HepG2 (cell line): ENCODE measurements around the gene ABCC1. TPM values are rescaled to one million over a fixed set of nuclear protein-coding genes. Genes with fewer than 3 reads are reported as not detected.
A peak's percentile ranks its signal among the peaks of the same experiment; 100 is the strongest.

Experiments used
- ASH2L ChIP-seq: fragments of 300-600, 200-600 bp; sonication (generic); IDR thresholded peaks from 2 replicates; pipeline ENCODE4 v1.7.0; 2017; ENCODE audit warnings: low read depth, mild to moderate bottlenecking, moderate library complexity, mixed read lengths, low read length; ENCODE audit not compliant: insufficient read length
- FOXJ3 ChIP-seq: sonication (generic); formaldehyde crosslinking; IDR thresholded peaks from 2 replicates; pipeline ENCODE4 v1.4.0; 2020; ENCODE audit warnings: missing genetic modification reagents, mild to moderate bottlenecking, borderline replicate concordance
- FOXO1 ChIP-seq: sonication (generic); formaldehyde crosslinking; IDR thresholded peaks from 2 replicates; pipeline ENCODE4 v1.4.0; 2020; ENCODE audit warnings: missing genetic modification reagents
- FOXP1 ChIP-seq, 2 experiments: fragments of 450-650 bp in 1 of 2; IDR thresholded peaks; 2 replicates each; pipeline ENCODE4 v1.6.1; 2017 to 2018; ENCODE audit warnings: antibody characterized with exemption in 1 of 2
- HDAC1 ChIP-seq: sonication (generic); formaldehyde crosslinking; IDR thresholded peaks from 2 replicates; pipeline ENCODE4 v1.5.1; 2020; ENCODE audit warnings: mild to moderate bottlenecking, missing genetic modification reagents
- HNF4G ChIP-seq, 2 experiments: sonication (generic) in 1 of 2; formaldehyde crosslinking in 1 of 2; IDR thresholded peaks; 2 replicates each; pipeline versions ENCODE4 v1.4.0 to v1.6.1; 2011 to 2020; ENCODE audit warnings: borderline replicate concordance in 2 of 2, low read depth in 2 of 2, mild to moderate bottlenecking in 2 of 2, low read length in 1 of 2, missing genetic modification reagents in 1 of 2, moderate library complexity in 1 of 2
- IRF2 ChIP-seq: IDR thresholded peaks from 2 replicates; pipeline ENCODE4 v1.6.1; 2018; ENCODE audit warnings: missing genetic modification reagents, missing compliant biosample characterization
- KDM2A ChIP-seq: sonication (generic); formaldehyde crosslinking; IDR thresholded peaks from 2 replicates; pipeline ENCODE4 v1.4.0; 2020; ENCODE audit warnings: low read depth, missing genetic modification reagents, borderline replicate concordance
- NFE2L2 ChIP-seq: fragments of 150-350 bp; IDR thresholded peaks from 2 replicates; pipeline ENCODE4 v1.6.1; 2014; ENCODE audit warnings: low read length
- THAP11 ChIP-seq: IDR thresholded peaks from 2 replicates; pipeline ENCODE4 v1.6.1; 2016; ENCODE audit warnings: missing biosample characterization, missing genetic modification reagents
- YEATS2 ChIP-seq: sonication (generic); formaldehyde crosslinking; IDR thresholded peaks from 2 replicates; pipeline ENCODE4 v1.4.0; 2020; ENCODE audit warnings: missing genetic modification reagents, borderline replicate concordance
- ZMYM3 ChIP-seq: sonication (generic); formaldehyde crosslinking; IDR thresholded peaks from 2 replicates; pipeline ENCODE4 v1.5.1; 2020; ENCODE audit warnings: mild to moderate bottlenecking, missing genetic modification reagents
- ZNF12 ChIP-seq: sonication (generic); formaldehyde crosslinking; IDR thresholded peaks from 2 replicates; pipeline ENCODE4 v1.5.0; 2020; ENCODE audit warnings: missing genetic modification reagents
- polyA plus RNA-seq, 8 experiments: library from polyadenylated mRNA; depleted of rRNA in 3 of 8; stranded (reverse) in 7 of 8; unstranded in 1 of 8; fragments of >200 nt; fragmentation: Illumina TruSeq in 4 of 8; extraction: Trizol in 4 of 8; gene quantifications; 2 replicates each; pipeline versions ENCODE4 v1.2.1 to v1.2.3, GENCODE V29; 2011 to 2016; ENCODE audit warnings: low read depth in 4 of 8, missing spikeins in 1 of 8, mixed read lengths in 1 of 8; ENCODE audit not compliant: insufficient read depth in 1 of 8
- total RNA-seq, 5 experiments: library from RNA; depleted of rRNA; stranded (reverse); fragments of >200 nt; fragmentation: Illumina TruSeq; extraction: Trizol; gene quantifications; 2 replicates each; pipeline ENCODE4 v1.2.3, GENCODE V29; 2016; ENCODE audit warnings: low read depth in 1 of 5
- TF ChIP-seq, protein P1 (sequence below): sonication (generic); formaldehyde crosslinking; IDR thresholded peaks from 2 replicates; pipeline ENCODE4 v1.4.0; 2020; ENCODE audit warnings: missing genetic modification reagents
- TF ChIP-seq, protein P2 (sequence below), 2 experiments: sonication (generic) in 1 of 2; formaldehyde crosslinking in 1 of 2; IDR thresholded peaks; 2 replicates each; pipeline versions ENCODE4 v1.4.0 to v1.6.1; 2016 to 2020; ENCODE audit warnings: borderline replicate concordance in 1 of 2, low read depth in 1 of 2, mild to moderate bottlenecking in 1 of 2, missing genetic modification reagents in 1 of 2
- TF ChIP-seq, protein P3 (sequence below): IDR thresholded peaks from 2 replicates; pipeline ENCODE4 v1.6.1; 2018; ENCODE audit warnings: missing genetic modification reagents
- TF ChIP-seq, protein P4 (sequence below): sonication (generic); formaldehyde crosslinking; IDR thresholded peaks from 2 replicates; pipeline ENCODE4 v1.8.0; 2022; ENCODE audit warnings: low read depth, missing genetic modification reagents
- TF ChIP-seq, protein P5 (sequence below): sonication (generic); formaldehyde crosslinking; IDR thresholded peaks from 2 replicates; pipeline ENCODE4 v1.8.1; 2022; ENCODE audit warnings: mild to moderate bottlenecking, missing genetic modification reagents

ABCC1 gene
- total and polyA plus RNA-seq, 2 of the 13 experiments (the other 11 are each of a cell fraction or from before 2014, with no cell fraction given), result 13.0 to 30.6 TPM

DNA sequence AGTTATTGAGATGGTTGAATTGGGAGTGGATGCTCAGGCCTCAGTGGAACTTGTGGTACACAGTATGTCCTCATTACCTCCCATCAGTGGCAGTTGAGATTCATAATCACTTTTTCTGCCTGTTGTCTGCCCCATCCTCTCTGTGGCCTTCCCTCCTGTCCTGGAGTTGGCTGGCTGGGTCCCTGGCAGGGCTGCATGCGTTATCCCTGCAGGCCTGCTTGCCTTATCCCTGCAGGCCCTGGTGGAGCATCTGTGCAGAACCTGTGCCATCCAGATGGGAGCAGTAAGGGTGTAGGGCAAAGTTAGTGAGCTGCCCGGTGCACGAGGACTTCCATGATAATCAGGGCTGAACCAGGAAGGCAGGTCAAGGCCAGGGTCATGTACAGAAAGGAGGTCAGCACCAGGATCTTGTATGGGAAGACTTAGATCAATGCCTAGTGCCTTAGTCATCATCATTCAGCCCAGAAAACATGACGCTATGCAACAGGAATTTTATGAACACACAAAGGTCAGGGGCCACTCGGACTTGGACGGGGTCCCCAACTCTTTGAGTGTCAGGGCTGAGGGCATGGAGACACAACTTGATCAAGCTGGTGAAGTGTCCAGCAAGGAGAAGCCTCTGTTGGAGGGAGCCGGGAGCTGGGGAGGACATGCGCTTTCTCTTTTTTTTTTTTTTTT, 47.2 kb downstream of the ABCC1 start (continued):
- TF ChIP-seq, protein P1, sequence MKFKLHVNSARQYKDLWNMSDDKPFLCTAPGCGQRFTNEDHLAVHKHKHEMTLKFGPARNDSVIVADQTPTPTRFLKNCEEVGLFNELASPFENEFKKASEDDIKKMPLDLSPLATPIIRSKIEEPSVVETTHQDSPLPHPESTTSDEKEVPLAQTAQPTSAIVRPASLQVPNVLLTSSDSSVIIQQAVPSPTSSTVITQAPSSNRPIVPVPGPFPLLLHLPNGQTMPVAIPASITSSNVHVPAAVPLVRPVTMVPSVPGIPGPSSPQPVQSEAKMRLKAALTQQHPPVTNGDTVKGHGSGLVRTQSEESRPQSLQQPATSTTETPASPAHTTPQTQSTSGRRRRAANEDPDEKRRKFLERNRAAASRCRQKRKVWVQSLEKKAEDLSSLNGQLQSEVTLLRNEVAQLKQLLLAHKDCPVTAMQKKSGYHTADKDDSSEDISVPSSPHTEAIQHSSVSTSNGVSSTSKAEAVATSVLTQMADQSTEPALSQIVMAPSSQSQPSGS, result peak; percentile 100
- TF ChIP-seq HDAC1 (CRISPR knock-in tag), result peak; percentile 83; the same call in 1 of the 2 replicates
- peak; percentile 60; the same call in 1 of the 2 replicates for TF ChIP-seq ZNF12 (CRISPR knock-in tag)
- 0 out of 2 replicates have a peak, but pooled peaks have one; percentile 32 for TF ChIP-seq FOXJ3 (CRISPR knock-in tag)
- TF ChIP-seq, protein P2, sequence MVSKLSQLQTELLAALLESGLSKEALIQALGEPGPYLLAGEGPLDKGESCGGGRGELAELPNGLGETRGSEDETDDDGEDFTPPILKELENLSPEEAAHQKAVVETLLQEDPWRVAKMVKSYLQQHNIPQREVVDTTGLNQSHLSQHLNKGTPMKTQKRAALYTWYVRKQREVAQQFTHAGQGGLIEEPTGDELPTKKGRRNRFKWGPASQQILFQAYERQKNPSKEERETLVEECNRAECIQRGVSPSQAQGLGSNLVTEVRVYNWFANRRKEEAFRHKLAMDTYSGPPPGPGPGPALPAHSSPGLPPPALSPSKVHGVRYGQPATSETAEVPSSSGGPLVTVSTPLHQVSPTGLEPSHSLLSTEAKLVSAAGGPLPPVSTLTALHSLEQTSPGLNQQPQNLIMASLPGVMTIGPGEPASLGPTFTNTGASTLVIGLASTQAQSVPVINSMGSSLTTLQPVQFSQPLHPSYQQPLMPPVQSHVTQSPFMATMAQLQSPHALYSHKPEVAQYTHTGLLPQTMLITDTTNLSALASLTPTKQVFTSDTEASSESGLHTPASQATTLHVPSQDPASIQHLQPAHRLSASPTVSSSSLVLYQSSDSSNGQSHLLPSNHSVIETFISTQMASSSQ (IDR thresholded peaks at IDR 0.05; ENCODE audit: low read depth), result no peak
- TF ChIP-seq, protein P2 (CRISPR knock-in tag; IDR thresholded peaks at IDR 0.05; ENCODE audit: borderline replicate concordance), result peak; percentile 35; the same call in 1 of the 2 replicates
- peak; percentile 78 for TF ChIP-seq THAP11 (CRISPR knock-in tag)
- peak; percentile 83 for TF ChIP-seq IRF2 (CRISPR knock-in tag)
- peak; percentile 92 for TF ChIP-seq FOXO1 (CRISPR knock-in tag)
- TF ChIP-seq, protein P3, sequence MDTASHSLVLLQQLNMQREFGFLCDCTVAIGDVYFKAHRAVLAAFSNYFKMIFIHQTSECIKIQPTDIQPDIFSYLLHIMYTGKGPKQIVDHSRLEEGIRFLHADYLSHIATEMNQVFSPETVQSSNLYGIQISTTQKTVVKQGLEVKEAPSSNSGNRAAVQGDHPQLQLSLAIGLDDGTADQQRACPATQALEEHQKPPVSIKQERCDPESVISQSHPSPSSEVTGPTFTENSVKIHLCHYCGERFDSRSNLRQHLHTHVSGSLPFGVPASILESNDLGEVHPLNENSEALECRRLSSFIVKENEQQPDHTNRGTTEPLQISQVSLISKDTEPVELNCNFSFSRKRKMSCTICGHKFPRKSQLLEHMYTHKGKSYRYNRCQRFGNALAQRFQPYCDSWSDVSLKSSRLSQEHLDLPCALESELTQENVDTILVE, result peak; percentile 67; the same call in 1 of the 2 replicates
- peak; percentile 22 for TF ChIP-seq ASH2L
- TF ChIP-seq, protein P4, sequence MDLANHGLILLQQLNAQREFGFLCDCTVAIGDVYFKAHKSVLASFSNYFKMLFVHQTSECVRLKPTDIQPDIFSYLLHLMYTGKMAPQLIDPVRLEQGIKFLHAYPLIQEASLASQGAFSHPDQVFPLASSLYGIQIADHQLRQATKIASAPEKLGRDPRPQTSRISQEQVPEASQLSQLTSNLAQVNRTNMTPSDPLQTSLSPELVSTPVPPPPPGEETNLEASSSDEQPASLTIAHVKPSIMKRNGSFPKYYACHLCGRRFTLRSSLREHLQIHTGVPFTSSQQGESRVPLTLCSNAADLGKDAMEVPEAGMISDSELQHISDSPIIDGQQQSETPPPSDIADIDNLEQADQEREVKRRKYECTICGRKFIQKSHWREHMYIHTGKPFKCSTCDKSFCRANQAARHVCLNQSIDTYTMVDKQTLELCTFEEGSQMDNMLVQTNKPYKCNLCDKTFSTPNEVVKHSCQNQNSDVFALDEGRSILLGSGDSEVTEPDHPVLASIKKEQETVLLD (CRISPR knock-in tag), result no peak
- peak; percentile 69 for TF ChIP-seq HNF4G (IDR thresholded peaks at IDR 0.05; ENCODE audit: borderline replicate concordance, low read depth, low read length)
- TF ChIP-seq HNF4G (CRISPR knock-in tag; IDR thresholded peaks at IDR 0.05; ENCODE audit: borderline replicate concordance, low read depth), result peak; percentile 75; the same call in 1 of the 2 replicates
- TF ChIP-seq, protein P5, sequence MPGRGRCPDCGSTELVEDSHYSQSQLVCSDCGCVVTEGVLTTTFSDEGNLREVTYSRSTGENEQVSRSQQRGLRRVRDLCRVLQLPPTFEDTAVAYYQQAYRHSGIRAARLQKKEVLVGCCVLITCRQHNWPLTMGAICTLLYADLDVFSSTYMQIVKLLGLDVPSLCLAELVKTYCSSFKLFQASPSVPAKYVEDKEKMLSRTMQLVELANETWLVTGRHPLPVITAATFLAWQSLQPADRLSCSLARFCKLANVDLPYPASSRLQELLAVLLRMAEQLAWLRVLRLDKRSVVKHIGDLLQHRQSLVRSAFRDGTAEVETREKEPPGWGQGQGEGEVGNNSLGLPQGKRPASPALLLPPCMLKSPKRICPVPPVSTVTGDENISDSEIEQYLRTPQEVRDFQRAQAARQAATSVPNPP, result peak; percentile 35; the same call in 1 of the 2 replicates
- TF ChIP-seq FOXP1 (IDR thresholded peaks at IDR 0.05), result no peak
- peak; percentile 81 for TF ChIP-seq FOXP1 (CRISPR knock-in tag; IDR thresholded peaks at IDR 0.05)
- TF ChIP-seq KDM2A (CRISPR knock-in tag), result peak; percentile 50; the same call in 1 of the 2 replicates
- TF ChIP-seq YEATS2 (CRISPR knock-in tag), result peak; percentile 76; the same call in 1 of the 2 replicates
- TF ChIP-seq NFE2L2, result peak; percentile 36; the same call in 1 of the 2 replicates
- peak; percentile 55; the same call in 1 of the 2 replicates for TF ChIP-seq ZMYM3 (CRISPR knock-in tag)
